ENCODE results near the gene NSUN2. TPM values are rescaled to one million over a fixed set of nuclear protein-coding genes. Genes with fewer than 3 reads are reported as not detected.

Gene NSUN2
- total and polyA plus RNA-seq, 4 donors, result 32.5 to 45.5 (median 40.4) TPM

DNA sequence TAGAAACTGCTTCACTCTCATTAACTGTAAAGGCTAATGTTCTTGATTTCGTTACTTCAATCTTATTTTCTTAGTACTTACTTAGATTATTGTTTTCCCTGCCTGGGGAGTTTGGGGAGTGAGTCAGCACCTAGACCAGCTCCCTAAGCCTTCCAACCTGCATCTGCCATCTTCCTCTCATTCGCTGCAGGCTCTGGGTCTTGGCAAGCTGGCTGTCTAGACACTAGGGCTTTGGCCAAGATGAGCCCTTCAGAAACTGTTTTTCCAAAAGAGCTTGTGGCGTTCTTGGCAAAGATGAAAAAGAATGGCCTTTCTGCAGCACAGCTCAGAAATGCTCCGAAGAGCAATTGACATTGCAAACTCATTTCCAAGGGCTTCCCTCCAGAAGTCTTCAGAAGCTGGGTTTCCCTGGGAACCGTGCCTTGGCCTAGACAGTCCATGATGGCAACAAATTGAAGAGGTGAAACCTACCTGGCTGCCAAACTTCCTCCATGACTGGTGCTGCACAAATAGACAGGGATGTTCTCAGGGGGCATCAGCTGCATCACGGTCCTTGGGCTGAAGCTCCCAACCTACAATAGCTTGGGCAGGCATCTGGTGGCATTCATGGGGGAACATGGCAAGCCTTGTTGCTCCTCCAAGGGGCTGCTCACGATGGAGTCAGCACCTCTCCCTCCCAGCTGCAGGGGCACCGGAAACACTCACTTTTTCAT lies 76.6 kb downstream of the NSUN2 start:
- DNase-seq (ENCODE audit: low read depth in 4 of 6, low spot score in 6 of 6), result peak in 2 of 6 donors; percentile 14 to 75
- Histone ChIP-seq H3K9me3 (ENCODE audit: control insufficient read depth, insufficient read depth, low read length) (no peaks in the 10 kb centered on the region), H3K27me3 (ENCODE audit: control insufficient read depth, insufficient read depth, low read length) (no peaks in the 10 kb centered on the region), H3K36me3 (ENCODE audit: control insufficient read depth, insufficient read depth, low read length) (no peaks in the 10 kb centered on the region), H3K27ac (ENCODE audit: low read depth, low read length) (no peak overlapping the region), H3K4me1 (ENCODE audit: control insufficient read depth, insufficient read depth, low read length) (no peaks in the 10 kb centered on the region), H3K4me3 (ENCODE audit: low read depth, low read length) (no peak overlapping the region)
- 54% methylated on average over 6 of the region's 8 CpGs for WGBS (ENCODE audit: insufficient coverage)

DNA sequence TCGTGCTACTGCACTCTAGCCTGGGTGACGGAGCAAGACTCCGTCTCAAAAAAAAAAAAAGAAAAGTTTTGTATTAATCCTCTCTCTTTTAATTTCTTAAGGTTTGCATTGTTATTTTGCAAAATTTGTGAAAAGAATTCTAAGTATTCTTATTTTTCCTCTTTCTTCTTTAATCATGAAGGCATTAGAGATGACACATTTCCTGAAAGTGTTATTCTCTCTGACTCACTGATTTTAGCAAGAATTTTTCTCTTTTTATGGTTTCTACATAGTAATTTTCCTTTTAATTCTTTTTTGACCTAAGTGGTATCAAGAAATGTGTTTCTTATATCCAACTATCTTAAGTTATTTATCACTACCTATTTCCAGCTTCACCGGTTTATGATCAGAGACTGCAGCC lies 78.0 kb downstream of the NSUN2 start:
- 100% methylated on average over 1 of the region's 4 CpGs for WGBS (ENCODE audit: insufficient coverage)
- H3K27me3 ChIP-seq (ENCODE audit: control insufficient read depth, insufficient read depth, low read length), result no peaks in the 10 kb centered on the region

DNA sequence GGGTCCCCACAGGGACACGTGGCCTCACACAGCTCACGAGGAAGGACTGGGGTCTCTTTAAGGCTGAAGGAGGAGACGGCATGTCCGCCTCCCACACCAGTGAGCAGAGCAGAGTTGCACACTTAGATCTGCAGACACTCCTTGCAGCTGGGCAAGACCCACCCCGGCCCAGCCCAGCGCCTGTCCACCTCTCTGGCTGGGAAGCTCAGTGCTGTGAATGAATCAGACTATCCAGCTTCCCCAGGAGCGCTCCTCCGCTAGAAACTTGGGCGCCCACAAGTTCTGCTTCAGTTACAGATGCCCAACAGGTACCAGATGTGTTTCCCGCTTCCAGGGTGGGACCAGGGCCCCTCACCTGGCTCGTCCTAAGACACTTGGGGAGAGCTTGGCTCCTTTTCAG lies 78.9 kb downstream of the NSUN2 start:
- DNase-seq (ENCODE audit: low read depth in 4 of 6, low spot score in 6 of 6), result no peak
- H3K4me3 ChIP-seq (ENCODE audit: low read depth, low read length), result no peak overlapping the region
- no peaks in the 10 kb centered on the region for H3K27me3 ChIP-seq (ENCODE audit: control insufficient read depth, insufficient read depth, low read length)
- no peaks in the 10 kb centered on the region for H3K9me3 ChIP-seq (ENCODE audit: control insufficient read depth, insufficient read depth, low read length)
- no peak overlapping the region for H3K27ac ChIP-seq (ENCODE audit: low read depth, low read length)
- 90% methylated on average over 10 of the region's 11 CpGs for WGBS (ENCODE audit: insufficient coverage)
- H3K36me3 ChIP-seq (ENCODE audit: control insufficient read depth, insufficient read depth, low read length), result no peaks in the 10 kb centered on the region
- no peaks in the 10 kb centered on the region for H3K4me1 ChIP-seq (ENCODE audit: control insufficient read depth, insufficient read depth, low read length)

More for the DNA sequence above, 78.0 kb downstream of the NSUN2 start:
- no peaks in the 10 kb centered on the region for H3K9me3 ChIP-seq (ENCODE audit: control insufficient read depth, insufficient read depth, low read length)
- H3K27ac ChIP-seq (ENCODE audit: low read depth, low read length), result no peak overlapping the region
- no peaks in the 10 kb centered on the region for H3K4me1 ChIP-seq (ENCODE audit: control insufficient read depth, insufficient read depth, low read length)
- H3K36me3 ChIP-seq (ENCODE audit: control insufficient read depth, insufficient read depth, low read length), result no peaks in the 10 kb centered on the region
- H3K4me3 ChIP-seq (ENCODE audit: low read depth, low read length), result no peak overlapping the region
- DNase-seq (ENCODE audit: low read depth in 4 of 6, low spot score in 6 of 6), result no peak

DNA sequence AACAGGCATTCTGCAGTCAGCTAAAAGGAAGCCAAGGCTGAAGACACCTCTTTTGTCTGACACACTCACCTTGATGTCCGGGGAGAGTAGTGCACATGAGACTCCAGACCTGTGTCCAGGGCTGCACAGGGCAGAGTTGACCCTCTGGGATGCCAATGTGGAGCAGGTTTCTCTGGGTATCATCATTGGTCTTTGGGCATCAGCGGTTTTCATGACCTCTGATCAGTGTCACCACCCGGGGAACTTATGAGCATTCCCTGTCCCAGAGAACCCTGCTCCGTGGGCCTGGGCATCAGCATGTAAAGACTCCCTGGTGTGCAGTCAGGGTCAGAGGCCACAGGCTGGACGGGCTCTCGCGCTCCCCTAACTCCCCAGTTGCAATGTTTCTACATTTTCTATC lies 80.2 kb downstream of the NSUN2 start:
- Histone ChIP-seq H3K27ac (ENCODE audit: low read depth, low read length) (no peak overlapping the region), H3K4me1 (ENCODE audit: control insufficient read depth, insufficient read depth, low read length) (no peaks in the 10 kb centered on the region), H3K27me3 (ENCODE audit: control insufficient read depth, insufficient read depth, low read length) (no peaks in the 10 kb centered on the region), H3K4me3 (ENCODE audit: low read depth, low read length) (no peak overlapping the region), H3K36me3 (ENCODE audit: control insufficient read depth, insufficient read depth, low read length) (no peaks in the 10 kb centered on the region), H3K9me3 (ENCODE audit: control insufficient read depth, insufficient read depth, low read length) (no peaks in the 10 kb centered on the region)
- 84% methylated on average over 7 of the region's 7 CpGs for WGBS (ENCODE audit: insufficient coverage)
- DNase-seq (ENCODE audit: low read depth in 4 of 6, low spot score in 6 of 6), result no peak

DNA sequence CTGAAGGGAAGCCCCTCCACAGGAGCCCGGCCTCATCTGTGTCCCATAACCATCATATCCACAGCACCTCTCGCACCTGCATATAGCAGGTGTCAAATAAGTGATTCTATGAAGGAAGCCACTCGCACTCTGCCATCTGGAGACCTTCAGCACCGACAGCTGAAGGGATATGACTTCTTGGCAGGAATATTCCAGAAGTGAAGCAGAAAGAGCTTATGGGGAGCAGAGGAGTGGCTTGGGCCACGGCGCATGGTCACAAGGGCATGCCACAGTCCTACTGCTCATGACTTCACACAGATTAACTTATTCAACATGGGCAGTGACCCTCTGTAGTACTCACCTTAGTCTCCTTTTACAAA lies 80.9 kb downstream of the NSUN2 start:
- H3K4me1 ChIP-seq (ENCODE audit: control insufficient read depth, insufficient read depth, low read length), result no peaks in the 10 kb centered on the region
- no peak overlapping the region for H3K27ac ChIP-seq (ENCODE audit: low read depth, low read length)
- no peaks in the 10 kb centered on the region for H3K27me3 ChIP-seq (ENCODE audit: control insufficient read depth, insufficient read depth, low read length)
- no peaks in the 10 kb centered on the region for H3K36me3 ChIP-seq (ENCODE audit: control insufficient read depth, insufficient read depth, low read length)
- 95% methylated on average over 4 of the region's 6 CpGs for WGBS (ENCODE audit: insufficient coverage)
- H3K9me3 ChIP-seq (ENCODE audit: control insufficient read depth, insufficient read depth, low read length), result no peaks in the 10 kb centered on the region
- DNase-seq (ENCODE audit: low read depth in 4 of 6, low spot score in 6 of 6), result no peak
- no peak overlapping the region for H3K4me3 ChIP-seq (ENCODE audit: low read depth, low read length)

DNA sequence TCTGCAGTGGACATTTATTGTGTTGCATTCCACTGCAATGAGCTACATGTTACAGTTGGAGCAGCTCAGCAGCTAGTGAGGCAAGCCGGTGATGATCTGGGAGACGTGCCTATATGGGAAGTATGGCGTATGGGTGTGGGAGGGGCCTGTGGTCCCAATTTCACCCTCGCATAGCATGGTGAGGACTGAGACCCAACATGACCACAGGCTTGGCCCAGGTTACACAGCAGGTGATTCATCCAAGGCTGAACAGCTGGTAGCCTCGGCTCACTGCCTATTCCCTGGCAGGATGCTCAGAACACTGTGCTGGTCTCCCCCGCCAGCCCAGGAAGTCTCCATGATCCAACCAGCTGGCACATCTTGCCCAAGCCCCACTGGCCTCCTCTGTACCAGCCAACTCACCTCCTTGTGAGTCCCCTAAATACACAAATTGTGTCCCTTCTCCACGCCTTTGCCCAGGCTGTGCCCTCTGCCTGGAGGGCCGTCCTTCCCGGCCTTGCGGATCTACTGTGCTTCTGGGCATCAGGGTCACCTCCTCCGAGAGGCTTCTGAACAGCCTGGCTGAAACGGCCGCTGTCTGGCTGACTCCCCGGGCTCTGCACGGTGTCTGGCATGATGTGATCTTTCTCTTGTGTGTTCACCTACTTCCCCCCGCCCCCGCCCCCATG lies 81.4 kb downstream of the NSUN2 start:
- H3K27ac ChIP-seq (ENCODE audit: low read depth, low read length), result no peak overlapping the region
- H3K36me3 ChIP-seq (ENCODE audit: control insufficient read depth, insufficient read depth, low read length), result no peaks in the 10 kb centered on the region
- WGBS (ENCODE audit: insufficient coverage), result 85% methylated on average over 14 of the region's 17 CpGs
- no peaks in the 10 kb centered on the region for H3K27me3 ChIP-seq (ENCODE audit: control insufficient read depth, insufficient read depth, low read length)
- no peaks in the 10 kb centered on the region for H3K9me3 ChIP-seq (ENCODE audit: control insufficient read depth, insufficient read depth, low read length)
- no peak overlapping the region for H3K4me3 ChIP-seq (ENCODE audit: low read depth, low read length)
- no peaks in the 10 kb centered on the region for H3K4me1 ChIP-seq (ENCODE audit: control insufficient read depth, insufficient read depth, low read length)
- peak in 1 of 6 donors; percentile 9 for DNase-seq (ENCODE audit: low read depth in 4 of 6, low spot score in 6 of 6)

DNA sequence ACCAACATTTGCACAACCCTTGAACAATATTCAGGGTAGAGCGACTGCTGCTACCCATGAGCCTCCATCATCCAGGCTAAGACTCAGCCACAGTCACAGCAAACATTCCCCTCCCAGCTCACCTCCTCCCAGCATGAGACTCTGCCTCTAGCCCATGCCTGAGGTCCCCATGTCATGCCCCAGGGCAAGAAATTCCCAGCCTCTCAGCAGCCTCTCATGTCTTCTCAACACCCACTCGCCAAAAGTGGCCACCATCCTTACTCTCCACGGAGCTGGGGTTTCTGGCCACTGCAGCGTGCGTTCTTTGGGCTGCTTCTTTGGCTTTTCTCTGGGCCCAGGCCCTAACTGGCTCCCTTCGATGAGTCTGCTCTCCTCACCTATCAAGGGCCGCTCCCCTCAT lies 82.2 kb downstream of the NSUN2 start:
- Histone ChIP-seq H3K36me3 (ENCODE audit: control insufficient read depth, insufficient read depth, low read length) (no peaks in the 10 kb centered on the region), H3K27me3 (ENCODE audit: control insufficient read depth, insufficient read depth, low read length) (no peaks in the 10 kb centered on the region), H3K4me1 (ENCODE audit: control insufficient read depth, insufficient read depth, low read length) (peaks cover 4% of the 10 kb centered on the region), H3K4me3 (ENCODE audit: low read depth, low read length) (no peak overlapping the region), H3K9me3 (ENCODE audit: control insufficient read depth, insufficient read depth, low read length) (no peaks in the 10 kb centered on the region), H3K27ac (ENCODE audit: low read depth, low read length) (no peak overlapping the region)
- WGBS (ENCODE audit: insufficient coverage), result 96% methylated on average over 7 of the region's 7 CpGs
- DNase-seq (ENCODE audit: low read depth in 4 of 6, low spot score in 6 of 6), result no peak

Other genes with a start within 250 kb of the NSUN2 start
- 10 to 100 TPM in 1 of 2 donors, 1 to 10 TPM in 1; 9.3 to 32.5 TPM for gene UBE2QL1, start 184.2 kb downstream of the NSUN2 start, total RNA-seq
- gene UBE2QL1, start 184.2 kb downstream of the NSUN2 start, polyA plus RNA-seq (ENCODE audit: insufficient read length in 2 of 2), result 10 to 100 TPM; 52.1 to 60.1 TPM
- 10 to 100 TPM; 14.3 to 43.8 TPM for gene SRD5A1, start 396 bp upstream of the NSUN2 start, total RNA-seq
- gene SRD5A1, start 396 bp upstream of the NSUN2 start, polyA plus RNA-seq (ENCODE audit: insufficient read length in 2 of 2), result 10 to 100 TPM; 56.9 to 58.2 TPM
- 10 to 100 TPM; 14.1 to 18.6 TPM for gene TENT4A, start 80.4 kb upstream of the NSUN2 start, total RNA-seq
- gene TENT4A, start 80.4 kb upstream of the NSUN2 start, polyA plus RNA-seq (ENCODE audit: insufficient read length in 2 of 2), result 10 to 100 TPM; 26.9 to 29.8 TPM